GM12865 (cell line): ENCODE results near the gene PRKCH.

Experiments
- DNase-seq: peaks from one replicate; pipeline ENCODE4 v3.0.0; 2010; ENCODE audit warnings: low read depth
- H3K4me3 ChIP-seq: 2 replicates; pipeline ENCODE4 v1.5.1; 2011; ENCODE audit warnings: mild to moderate bottlenecking, low read depth, low read length, control low read depth
- CTCF ChIP-seq: IDR thresholded peaks from 2 replicates; pipeline ENCODE4 v1.5.1; 2011; ENCODE audit warnings: low read length, control low read depth, low read depth, inconsistent platforms; ENCODE audit not compliant: insufficient read depth; ENCODE audit errors: missing control alignments

The PRKCH gene

GRCh38 chr14:61321385-61322010, at the start of gene PRKCH:
PRKCH (plus strand) TSS chr14:61321579; CDS start chr14:61322102, 523 bp downstream.
- TF ChIP-seq CTCF = no peak
- H3K4me3 ChIP-seq = peak within 1 kb of the TSS; percentile 73

GRCh38 chr14:61277232-61277631, 44.1 kb upstream of the PRKCH start:
- TF ChIP-seq CTCF = no peak
- H3K4me3 ChIP-seq = no peak overlapping the region
- DNase-seq = no peak

More at GRCh38 chr14:61321385-61322010, at the start of gene PRKCH:
- DNase-seq = peak; percentile 88

- TF ChIP-seq CTCF = no peak
- no peak overlapping the region for H3K4me3 ChIP-seq
- DNase-seq = no peak
Measured at GRCh38 chr14:61277784-61278183, 43.6 kb upstream of the PRKCH start.

- no peak for DNase-seq
- no peak overlapping the region for H3K4me3 ChIP-seq
- TF ChIP-seq CTCF = no peak
Measured at GRCh38 chr14:61279082-61279481, 42.3 kb upstream of the PRKCH start.

- TF ChIP-seq CTCF = no peak
- no peak for DNase-seq
- H3K4me3 ChIP-seq = no peak overlapping the region
Measured at GRCh38 chr14:61280092-61280525, 41.3 kb upstream of the PRKCH start.

- peak overlapping the region; percentile 22; the same call in 1 of the 2 replicates for H3K4me3 ChIP-seq
- peak; percentile 35 for DNase-seq
- peak; percentile 23 for TF ChIP-seq CTCF
Measured at GRCh38 chr14:61280526-61281185, 40.7 kb upstream of the PRKCH start.
